ENCODE results near the gene FAM76B. TPM values are rescaled to one million over a fixed set of nuclear protein-coding genes. Genes with fewer than 3 reads are reported as not detected.
A peak's percentile ranks its signal among the peaks of the same experiment; 100 is the strongest.

Gene FAM76B
- 17.1 and 30.7 TPM in 2 replicates for total RNA-seq (ENCODE audit: low replicate concordance)
- long read RNA-seq, partial matches to known transcripts: 6 of 22 reads
- long read RNA-seq, other reads (novel, unspliced or antisense): 9 of 22 reads

GRCh38 chr11:95789506-95790122, at the start of gene FAM76B:
FAM76B (minus strand) TSS chr11:95789782; CDS start chr11:95789478, 304 bp downstream.
- Mint-ChIP-seq H3K27ac (peak within 1 kb of the TSS; percentile 100), H3K36me3 (peaks cover 14% of the 10 kb centered on the region), H3K4me3 (peak within 1 kb of the TSS; percentile 100), H3K4me1 (ENCODE audit: unreplicated experiment) (peaks cover 33% of the 10 kb centered on the region), H3K27me3 (no peaks in the 10 kb centered on the region), H3K9me3 (no peaks in the 10 kb centered on the region)
- peak; percentile 96 for DNase-seq (ENCODE audit: extremely low spot score, unreplicated experiment)
- TF ChIP-seq CTCF (conservative IDR thresholded peaks at IDR 0.05): no peak

- no peak overlapping the region for H3K4me3 Mint-ChIP-seq
- TF ChIP-seq CTCF (conservative IDR thresholded peaks at IDR 0.05): peak; percentile 94
- no peaks in the 10 kb centered on the region for H3K27me3 Mint-ChIP-seq
- no peaks in the 10 kb centered on the region for H3K9me3 Mint-ChIP-seq
- no peak for DNase-seq (ENCODE audit: extremely low spot score, unreplicated experiment)
- H3K27ac Mint-ChIP-seq: peak overlapping the region; percentile 50
- peaks cover 9% of the 10 kb centered on the region for H3K4me1 Mint-ChIP-seq (ENCODE audit: unreplicated experiment)
- H3K36me3 Mint-ChIP-seq: peaks cover 26% of the 10 kb centered on the region
These were observed 46.3 kb upstream of the FAM76B start for GRCh38 chr11:95835768-95836488.

- H3K36me3 Mint-ChIP-seq: peaks cover 24% of the 10 kb centered on the region
- no peak overlapping the region for H3K27ac Mint-ChIP-seq
- H3K9me3 Mint-ChIP-seq: no peaks in the 10 kb centered on the region
- DNase-seq (ENCODE audit: extremely low spot score, unreplicated experiment): no peak
- TF ChIP-seq CTCF (conservative IDR thresholded peaks at IDR 0.05): no peak
- no peaks in the 10 kb centered on the region for H3K27me3 Mint-ChIP-seq
- peaks cover 11% of the 10 kb centered on the region for H3K4me1 Mint-ChIP-seq (ENCODE audit: unreplicated experiment)
- H3K4me3 Mint-ChIP-seq: no peak overlapping the region
These were observed 45.8 kb upstream of the FAM76B start for GRCh38 chr11:95835351-95835750.

GRCh38 chr11:95833378-95833777, 43.8 kb upstream of the FAM76B start:
- TF ChIP-seq CTCF (conservative IDR thresholded peaks at IDR 0.05): no peak
- Mint-ChIP-seq H3K4me3 (no peak overlapping the region), H3K36me3 (peaks cover 28% of the 10 kb centered on the region), H3K9me3 (no peaks in the 10 kb centered on the region), H3K4me1 (ENCODE audit: unreplicated experiment) (peaks cover 11% of the 10 kb centered on the region), H3K27me3 (no peaks in the 10 kb centered on the region), H3K27ac (no peak overlapping the region)
- no peak for DNase-seq (ENCODE audit: extremely low spot score, unreplicated experiment)

- Mint-ChIP-seq H3K4me1 (ENCODE audit: unreplicated experiment) (peaks cover 11% of the 10 kb centered on the region), H3K9me3 (no peaks in the 10 kb centered on the region)
- no peak for DNase-seq (ENCODE audit: extremely low spot score, unreplicated experiment)
These were observed 43.2 kb upstream of the FAM76B start for GRCh38 chr11:95832763-95833162.

More at GRCh38 chr11:95832763-95833162, 43.2 kb upstream of the FAM76B start:
- Mint-ChIP-seq H3K36me3 (peaks cover 30% of the 10 kb centered on the region), H3K27me3 (no peaks in the 10 kb centered on the region), H3K4me3 (no peak overlapping the region), H3K27ac (no peak overlapping the region)
- no peak for TF ChIP-seq CTCF (conservative IDR thresholded peaks at IDR 0.05)
